Left ventricle myocardium inferior (tissue), 1 donor: Measurements from ENCODE around the gene MBIP. TPM values are rescaled to one million over a fixed set of nuclear protein-coding genes. Genes with fewer than 3 reads are reported as not detected.

Experiments
- DNase-seq: peaks from one replicate; pipeline ENCODE4 v3.0.0-alpha.2; 2020
- H3K27ac ChIP-seq: fragments of 200-600 bp; replicated peaks from 2 replicates; pipeline ENCODE4 v1.8.0; 2021
- H3K27me3 ChIP-seq: fragments of 200-600 bp; 2 replicates; pipeline ENCODE4 v1.8.0; 2021; ENCODE audit warnings: low read depth
- H3K36me3 ChIP-seq: fragments of 200-600 bp; 2 replicates; pipeline ENCODE4 v1.8.0; 2021
- H3K4me1 ChIP-seq: fragments of 200-600 bp; 2 replicates; pipeline ENCODE4 v1.8.0; 2021
- H3K4me3 ChIP-seq: fragments of 200-600 bp; 2 replicates; pipeline ENCODE4 v1.8.0; 2021; ENCODE audit warnings: mild to moderate bottlenecking, moderate library complexity
- H3K9me3 ChIP-seq: fragments of 200-600 bp; replicated peaks from 2 replicates; pipeline ENCODE4 v1.8.0; 2021
- CTCF ChIP-seq: fragments of 200-600 bp; IDR thresholded peaks from 2 replicates; pipeline ENCODE4 v1.8.0; 2021; ENCODE audit warnings: antibody characterized with exemption, mild to moderate bottlenecking, borderline replicate concordance
- intact Hi-C: fragments of 100-400 bp; cut with micrococcal nuclease; formaldehyde crosslinking; loops from one replicate; pipeline ENCODE4 v1.11.0; 2022
- long read RNA-seq: library from polyadenylated mRNA; unstranded; transcript quantifications from one replicate; pipeline ENCODE4 v2.0.0, GENCODE V29; 2021
- total RNA-seq: library from RNA; stranded (reverse); fragmentation: NEBNext Ultra II Directional; extraction: Animal tissue kit (Norgen Biotek cat#: 25700); gene quantifications from one replicate; pipeline ENCODE4 v1.2.1, GENCODE V29; 2021
- donor health status: DM: no; HTN: yes; CAD: no; lungs with severe emphysema.

Gene MBIP
- 8.4 TPM for total RNA-seq
- long read RNA-seq, transcript MBIP-203 (9 exons, 1,648 nt), result major isoform, 10 of 10 reads
- long read RNA-seq, partial matches to known transcripts, result 0 of 10 reads
- long read RNA-seq, other reads (novel, unspliced or antisense), result 0 of 10 reads

- peaks cover 7% of the 10 kb centered on the region for H3K27me3 ChIP-seq
- no peak for TF ChIP-seq CTCF
- peak; percentile 90 for DNase-seq
- intact Hi-C loops, result no loop called here
- H3K4me1 ChIP-seq, result peaks cover 32% of the 10 kb centered on the region
- peak within 1 kb of the TSS; percentile 88 for H3K4me3 ChIP-seq
- peak within 1 kb of the TSS; percentile 79 for H3K27ac ChIP-seq
- H3K9me3 ChIP-seq, result no peaks in the 10 kb centered on the region
- no peaks in the 10 kb centered on the region for H3K36me3 ChIP-seq
These were observed at the start of gene MBIP for GRCh38 chr14:36320200-36320896. Gene MBIP (minus strand): TSS chr14:36320637. CDS start chr14:36320588, 49 bp downstream.

GRCh38 chr14:36367985-36368774 lies 47.7 kb upstream of the MBIP start:
- Histone ChIP-seq H3K9me3 (no peaks in the 10 kb centered on the region), H3K4me3 (no peak overlapping the region), H3K27me3 (peaks cover 32% of the 10 kb centered on the region), H3K36me3 (no peaks in the 10 kb centered on the region), H3K27ac (no peak overlapping the region), H3K4me1 (no peaks in the 10 kb centered on the region)
- no peak for DNase-seq
- TF ChIP-seq CTCF, result no peak
- intact Hi-C loops, result no loop called here

GRCh38 chr14:36365766-36366165 lies 45.3 kb upstream of the MBIP start:
- intact Hi-C loops, result no loop called here
- H3K4me1 ChIP-seq, result no peaks in the 10 kb centered on the region
- DNase-seq, result no peak
- TF ChIP-seq CTCF, result no peak
- no peaks in the 10 kb centered on the region for H3K36me3 ChIP-seq
- H3K27ac ChIP-seq, result no peak overlapping the region
- H3K4me3 ChIP-seq, result no peak overlapping the region
- H3K9me3 ChIP-seq, result no peaks in the 10 kb centered on the region
- peaks cover 25% of the 10 kb centered on the region for H3K27me3 ChIP-seq

GRCh38 chr14:36363704-36364103 lies 43.3 kb upstream of the MBIP start:
- DNase-seq, result no peak
- Histone ChIP-seq H3K27me3 (peaks cover 14% of the 10 kb centered on the region), H3K9me3 (no peaks in the 10 kb centered on the region), H3K4me3 (no peak overlapping the region), H3K36me3 (no peaks in the 10 kb centered on the region), H3K4me1 (no peaks in the 10 kb centered on the region), H3K27ac (no peak overlapping the region)
- intact Hi-C loops, result no loop called here
- TF ChIP-seq CTCF, result no peak

- intact Hi-C loops, result no loop called here
- no peak for TF ChIP-seq CTCF
These were observed 42.2 kb upstream of the MBIP start for GRCh38 chr14:36362648-36363047.

More at GRCh38 chr14:36362648-36363047, 42.2 kb upstream of the MBIP start:
- no peaks in the 10 kb centered on the region for H3K9me3 ChIP-seq
- H3K27ac ChIP-seq, result no peak overlapping the region
- peaks cover 3% of the 10 kb centered on the region for H3K27me3 ChIP-seq
- H3K4me3 ChIP-seq, result no peak overlapping the region
- H3K4me1 ChIP-seq, result no peaks in the 10 kb centered on the region
- H3K36me3 ChIP-seq, result no peaks in the 10 kb centered on the region
- no peak for DNase-seq
